ENCODE results near the gene MAP1LC3C. TPM values are rescaled to one million over a fixed set of nuclear protein-coding genes. Genes with fewer than 3 reads are reported as not detected.

Gene MAP1LC3C
- total and polyA plus RNA-seq, 2 experiments from 2014 or later: 0.36 TPM; not detected in 1

DNA sequence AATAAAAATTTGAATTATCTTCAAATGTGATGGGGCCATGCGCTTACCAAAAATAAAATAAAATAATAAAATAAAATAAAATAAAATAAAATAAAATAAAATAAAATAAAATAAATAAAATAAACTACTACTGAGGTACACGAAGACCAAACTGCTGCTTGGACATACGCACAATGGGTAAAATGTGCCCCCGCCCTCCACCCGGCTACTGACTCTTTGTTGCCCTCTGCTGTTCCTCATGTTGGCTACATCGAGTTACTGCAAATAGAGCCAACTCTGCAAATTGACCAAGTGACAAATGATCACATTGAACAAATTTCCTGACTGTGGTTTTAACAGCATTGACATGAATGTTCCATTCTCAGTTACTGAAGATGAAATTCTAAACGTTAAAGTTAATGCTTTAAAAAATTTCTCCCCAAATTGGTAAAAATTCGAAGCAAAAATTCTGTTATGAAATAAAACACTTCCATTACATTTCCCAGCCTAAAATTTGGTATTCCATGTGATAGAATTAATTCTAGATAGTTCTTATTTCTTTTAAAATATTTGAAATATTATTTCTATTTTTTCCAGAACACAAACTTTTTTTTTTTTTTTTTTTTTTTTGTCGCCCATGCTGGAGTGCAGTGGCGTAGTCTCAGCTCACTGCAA, 18.8 kb upstream of the MAP1LC3C start:
- Histone ChIP-seq H3K9ac (no peak overlapping the region), H3K4me2 (ENCODE audit: unreplicated experiment) (no peak overlapping the region)
- in situ Hi-C loops (cut with MboI): loop anchor here (25.0 kb wide), 1 partner anchor 1295 kb away; no protein-coding TSS in a partner anchor

GRCh38 chr1:242016479-242016878, 17.6 kb upstream of the MAP1LC3C start:
- Histone ChIP-seq H3K36me3 (ENCODE audit: low read depth) (no peaks in the 10 kb centered on the region), H3K79me2 (ENCODE audit: insufficient read depth) (no peaks in the 10 kb centered on the region), H3K4me1 (ENCODE audit: insufficient read depth) (no peaks in the 10 kb centered on the region), H3K9me2 (ENCODE audit: insufficient read depth) (no peaks in the 10 kb centered on the region), H3K4me3 (no peak overlapping the region), H3K4me2 (ENCODE audit: unreplicated experiment) (no peak overlapping the region), H3F3A (ENCODE audit: insufficient read depth) (no peaks in the 10 kb centered on the region), H3K27ac (no peak overlapping the region), H3K9ac (no peak overlapping the region), H4K20me1 (ENCODE audit: insufficient read depth) (no peaks in the 10 kb centered on the region), H2AFZ (no peak overlapping the region), H3K9me3 (ENCODE audit: low read depth) (no peaks in the 10 kb centered on the region), H3K27me3 (replicated peaks; ENCODE audit: insufficient read depth) (no peaks in the 10 kb centered on the region)
- in situ Hi-C loops (cut with MboI): loop anchor here (25.0 kb wide), 1 partner anchor 1296 kb away; no protein-coding TSS in a partner anchor
- TF ChIP-seq EZH2 (IDR thresholded peaks at IDR 0.05; ENCODE audit: insufficient read depth, poor library complexity, severe bottlenecking) (no peak), EZH2phosphoT487 (IDR thresholded peaks at IDR 0.05; ENCODE audit: insufficient read depth, low read depth) (no peak)
- no peak for DNase-seq

More for the DNA sequence above, 18.8 kb upstream of the MAP1LC3C start:
- 33 to 37% methylated on average over 10 of the region's 10 CpGs for WGBS, 2 experiments (ENCODE audit: low coverage in 1 of 2, low lambda C conversion rate in 2 of 2, missing lambda C conversion rate in 2 of 2)
- no peak overlapping the region for H2AFZ ChIP-seq
- no peak overlapping the region for H3K27ac ChIP-seq
- no peaks in the 10 kb centered on the region for H3K4me1 ChIP-seq (ENCODE audit: insufficient read depth)
- no peaks in the 10 kb centered on the region for H3K9me2 ChIP-seq (ENCODE audit: insufficient read depth)
- H3K4me3 ChIP-seq: no peak overlapping the region
- no peaks in the 10 kb centered on the region for H3K9me3 ChIP-seq (ENCODE audit: low read depth)
- H3K36me3 ChIP-seq (ENCODE audit: low read depth): no peaks in the 10 kb centered on the region
- H3K27me3 ChIP-seq (replicated peaks; ENCODE audit: insufficient read depth): no peaks in the 10 kb centered on the region
- H4K20me1 ChIP-seq (ENCODE audit: insufficient read depth): no peaks in the 10 kb centered on the region
- TF ChIP-seq EZH2 (IDR thresholded peaks at IDR 0.05; ENCODE audit: insufficient read depth, poor library complexity, severe bottlenecking) (no peak), EZH2phosphoT487 (IDR thresholded peaks at IDR 0.05; ENCODE audit: insufficient read depth, low read depth) (no peak)
- H3K79me2 ChIP-seq (ENCODE audit: insufficient read depth): no peaks in the 10 kb centered on the region
- DNase-seq: peak; percentile 72
- H3F3A ChIP-seq (ENCODE audit: insufficient read depth): no peaks in the 10 kb centered on the region

DNA sequence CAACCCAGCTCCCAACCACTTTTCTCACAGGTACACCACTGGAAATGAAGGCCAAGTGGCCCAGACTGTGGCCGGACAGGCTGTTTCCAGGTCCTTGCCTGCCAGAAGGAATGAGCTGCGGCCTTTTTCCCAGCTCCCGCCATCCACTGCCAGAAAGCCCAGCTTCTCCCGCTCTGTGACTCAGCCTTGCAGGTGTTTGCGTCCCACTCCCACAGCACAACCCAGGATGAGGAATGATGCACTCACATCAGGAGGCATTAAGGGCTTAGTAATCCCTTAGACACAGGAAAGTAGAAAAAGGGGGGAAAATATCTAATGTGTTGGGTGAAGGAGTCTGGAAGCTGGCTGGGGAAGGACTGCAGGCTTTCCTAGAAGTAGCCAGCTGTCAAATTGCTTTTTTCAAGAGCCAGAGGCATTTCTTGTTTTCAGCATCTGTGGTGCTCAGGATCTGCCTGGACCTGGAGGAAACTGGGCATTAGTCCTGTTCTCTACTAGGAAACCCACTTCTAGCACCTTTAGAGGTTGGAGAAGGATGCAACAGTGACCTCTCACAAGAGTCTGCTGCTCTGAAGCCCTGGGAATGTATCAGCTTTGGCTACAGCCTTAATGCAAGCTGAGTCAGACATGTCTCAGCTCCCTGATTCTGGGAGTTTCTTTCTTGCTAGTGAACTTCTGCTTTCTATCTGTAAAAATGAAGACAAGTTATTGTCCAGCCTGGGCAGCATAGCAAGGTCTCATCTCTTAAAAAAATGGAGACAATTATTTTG, 13.2 kb upstream of the MAP1LC3C start:
- no peak for TF ChIP-seq EZH2phosphoT487 (IDR thresholded peaks at IDR 0.05; ENCODE audit: insufficient read depth, low read depth)
- no peak for TF ChIP-seq EZH2 (IDR thresholded peaks at IDR 0.05; ENCODE audit: insufficient read depth, poor library complexity, severe bottlenecking)
- 71 to 73% methylated on average over 5 of the region's 5 CpGs for WGBS, 2 experiments (ENCODE audit: low coverage in 1 of 2, low lambda C conversion rate in 2 of 2, missing lambda C conversion rate in 2 of 2)
- H3K9me2 ChIP-seq (ENCODE audit: insufficient read depth): no peaks in the 10 kb centered on the region
- no peaks in the 10 kb centered on the region for H4K20me1 ChIP-seq (ENCODE audit: insufficient read depth)
- no peaks in the 10 kb centered on the region for H3K9me3 ChIP-seq (ENCODE audit: low read depth)
- in situ Hi-C loops (cut with MboI): loop anchor here (25.0 kb wide), 1 partner anchor 1300 kb away; no protein-coding TSS in a partner anchor
- no peak overlapping the region for H2AFZ ChIP-seq
- no peak overlapping the region for H3K9ac ChIP-seq
- H3K4me3 ChIP-seq: no peak overlapping the region
- H3K36me3 ChIP-seq (ENCODE audit: low read depth): no peaks in the 10 kb centered on the region
- no peaks in the 10 kb centered on the region for H3K4me1 ChIP-seq (ENCODE audit: insufficient read depth)
- H3K79me2 ChIP-seq (ENCODE audit: insufficient read depth): no peaks in the 10 kb centered on the region
- H3K4me2 ChIP-seq (ENCODE audit: unreplicated experiment): no peak overlapping the region
- peaks cover 6% of the 10 kb centered on the region; the same call in 1 of the 2 replicates for H3F3A ChIP-seq (ENCODE audit: insufficient read depth)
- peak; percentile 79 for DNase-seq
- H3K27ac ChIP-seq: no peak overlapping the region
- no peaks in the 10 kb centered on the region for H3K27me3 ChIP-seq (replicated peaks; ENCODE audit: insufficient read depth)

- Histone ChIP-seq H4K20me1 (ENCODE audit: insufficient read depth) (no peaks in the 10 kb centered on the region), H3K9me2 (ENCODE audit: insufficient read depth) (no peaks in the 10 kb centered on the region), H3K79me2 (ENCODE audit: insufficient read depth) (no peaks in the 10 kb centered on the region), H3F3A (ENCODE audit: insufficient read depth) (peaks cover 11% of the 10 kb centered on the region; the same call in 1 of the 2 replicates), H2AFZ (no peak overlapping the region), H3K27ac (no peak overlapping the region), H3K36me3 (ENCODE audit: low read depth) (no peaks in the 10 kb centered on the region), H3K4me1 (ENCODE audit: insufficient read depth) (peaks cover 18% of the 10 kb centered on the region), H3K9me3 (ENCODE audit: low read depth) (no peaks in the 10 kb centered on the region), H3K9ac (no peak overlapping the region), H3K4me2 (ENCODE audit: unreplicated experiment) (no peak overlapping the region), H3K27me3 (replicated peaks; ENCODE audit: insufficient read depth) (no peaks in the 10 kb centered on the region), H3K4me3 (no peak overlapping the region)
- peak; percentile 69 for DNase-seq
- in situ Hi-C loops (cut with MboI): loop anchor here (25.0 kb wide), 1 partner anchor 1303 kb away; no protein-coding TSS in a partner anchor
- no peak for TF ChIP-seq EZH2phosphoT487 (IDR thresholded peaks at IDR 0.05; ENCODE audit: insufficient read depth, low read depth)
- TF ChIP-seq EZH2 (IDR thresholded peaks at IDR 0.05; ENCODE audit: insufficient read depth, poor library complexity, severe bottlenecking): no peak
- 3 to 7% methylated on average over 5 of the region's 5 CpGs for WGBS, 2 experiments (ENCODE audit: low coverage in 1 of 2, low lambda C conversion rate in 2 of 2, missing lambda C conversion rate in 2 of 2)
Measured at GRCh38 chr1:242008826-242009495, 10.1 kb upstream of the MAP1LC3C start.
